ENCODE measurements around the gene CFTR. TPM values are rescaled to one million over a fixed set of nuclear protein-coding genes. Genes with fewer than 3 reads are reported as not detected.

The CFTR gene
- total and polyA plus RNA-seq, 2 of the 8 experiments (the other 6 are each of a cell fraction or from before 2014, with no cell fraction given): 1.2 to 1.6 TPM

DNA sequence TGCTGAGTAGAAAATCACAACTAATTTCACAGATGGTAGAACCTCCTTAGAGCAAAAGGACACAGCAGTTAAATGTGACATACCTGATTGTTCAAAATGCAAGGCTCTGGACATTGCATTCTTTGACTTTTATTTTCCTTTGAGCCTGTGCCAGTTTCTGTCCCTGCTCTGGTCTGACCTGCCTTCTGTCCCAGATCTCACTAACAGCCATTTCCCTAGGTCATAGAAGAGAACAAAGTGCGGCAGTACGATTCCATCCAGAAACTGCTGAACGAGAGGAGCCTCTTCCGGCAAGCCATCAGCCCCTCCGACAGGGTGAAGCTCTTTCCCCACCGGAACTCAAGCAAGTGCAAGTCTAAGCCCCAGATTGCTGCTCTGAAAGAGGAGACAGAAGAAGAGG, 186.9 kb downstream of the CFTR start:
- POLR2A ChIA-PET (ENCODE audit: partially characterized antibody): no interaction called here
- Histone ChIP-seq H3K23me2 (ENCODE audit: low read depth, low read length) (no peaks in the 10 kb centered on the region), H3K4me2 (ENCODE audit: insufficient read depth in 1 of 2, low read depth in 2 of 2, low read length in 2 of 2) (no peak overlapping the region), H2BK120ac (replicated peaks; ENCODE audit: low read depth, low read length) (no peak overlapping the region), H3K9me3 (ENCODE audit: insufficient read depth in 2 of 2, low read depth in 1 of 2, low read length in 1 of 2) (no peaks in the 10 kb centered on the region), H3K27me3 (replicated peaks in 1 of 4; ENCODE audit: control insufficient read depth in 3 of 4, extremely low read depth in 1 of 4, insufficient read depth in 3 of 4, low read length in 3 of 4) (no peaks in the 10 kb centered on the region), H3K79me1 (ENCODE audit: low read depth, low read length) (no peaks in the 10 kb centered on the region), H4K5ac (ENCODE audit: insufficient read length, low read depth, low read length) (no peak overlapping the region), H3K18ac (ENCODE audit: extremely low read depth, low read length) (no peak overlapping the region), H3K14ac (ENCODE audit: insufficient read length) (no peak overlapping the region), H3K36me3 (ENCODE audit: control insufficient read depth in 2 of 4, insufficient read depth in 4 of 4, low read length in 3 of 4) (no peaks in the 10 kb centered on the region), H2BK20ac (ENCODE audit: low read length) (no peak overlapping the region), H2BK5ac (ENCODE audit: low read depth, low read length) (no peak overlapping the region), H3K56ac (replicated peaks; ENCODE audit: insufficient read length, low read depth, low read length) (no peak overlapping the region), H3K79me2 (ENCODE audit: control insufficient read depth in 1 of 2, insufficient read depth in 2 of 2, low read length in 2 of 2) (no peaks in the 10 kb centered on the region), H2BK15ac (ENCODE audit: low read length) (no peak overlapping the region), H4K20me1 (replicated peaks in 1 of 2; ENCODE audit: control insufficient read depth in 1 of 2, insufficient read depth in 2 of 2, low read length in 2 of 2) (no peaks in the 10 kb centered on the region), H2BK12ac (ENCODE audit: low read depth, low read length) (peak overlapping the region; percentile 10; the same call in 1 of the 2 replicates), H3K27ac (ENCODE audit: low read depth, low read length) (no peak overlapping the region), H3K4me3 (ENCODE audit: extremely low read depth in 1 of 4, insufficient read depth in 2 of 4, low read depth in 3 of 4, low read length in 4 of 4) (no peak overlapping the region), H2AFZ (ENCODE audit: low read length) (0 out of 2 replicates have a peak overlapping the region, but pooled peaks have one; percentile 56), H4K8ac (ENCODE audit: extremely low read depth, insufficient read depth, low read length) (no peak overlapping the region), H3K4ac (replicated peaks; ENCODE audit: insufficient read length, low read depth, low read length) (no peak overlapping the region), H2AK5ac (ENCODE audit: low read depth, low read length) (no peak overlapping the region), H3K4me1 (replicated peaks in 1 of 4; ENCODE audit: control insufficient read depth in 3 of 4, insufficient read depth in 4 of 4, low read length in 3 of 4) (peaks cover 0 to 9% (median 2%) of the 10 kb centered on the region in 4 experiments; a peak in 2 of 7 replicates), H3K23ac (ENCODE audit: insufficient read length) (no peak overlapping the region), H4K91ac (replicated peaks; ENCODE audit: insufficient read length, low read length) (no peak overlapping the region), H3K9ac (replicated peaks in 1 of 4; ENCODE audit: extremely low read depth in 1 of 4, low read depth in 3 of 4, low read length in 3 of 4) (no peak overlapping the region)
- WGBS, 2 experiments (ENCODE audit: extremely low coverage in 1 of 2, insufficient coverage in 1 of 2, insufficient read length in 1 of 2, insufficient replicate concordance in 2 of 2, low coverage in 1 of 2, low lambda C conversion rate in 2 of 2, missing lambda C conversion rate in 1 of 2): 86% methylated on average over 6 of the region's 6 CpGs; no CpG with 5 or more reads in 1 of the 2 experiments
- DNase-seq (ENCODE audit: low read depth in 1 of 2, low spot score in 2 of 2) (no peak), FAIRE-seq (no peak)
- CTCF ChIA-PET (ENCODE audit: partially characterized antibody): interaction anchor here (0.6 to 2.5 kb wide), 10 partner anchors 10 to 487 kb away, joined by 3 to 11 read pairs (median 3); no protein-coding TSS in a partner anchor
- TF ChIP-seq, protein P1, sequence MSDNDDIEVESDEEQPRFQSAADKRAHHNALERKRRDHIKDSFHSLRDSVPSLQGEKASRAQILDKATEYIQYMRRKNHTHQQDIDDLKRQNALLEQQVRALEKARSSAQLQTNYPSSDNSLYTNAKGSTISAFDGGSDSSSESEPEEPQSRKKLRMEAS (IDR thresholded peaks at IDR 0.05): no peak
- no peak for TF ChIP-seq KDM4A (IDR thresholded peaks at IDR 0.05; ENCODE audit: low read depth, low read length, severe bottlenecking)
- TF ChIP-seq SIX5 (IDR thresholded peaks at IDR 0.05; ENCODE audit: low read depth, low read length): no peak
- no peak for TF ChIP-seq POU5F1 (IDR thresholded peaks at IDR 0.05; ENCODE audit: low read depth, low read length)
- no peak for TF ChIP-seq SRF (IDR thresholded peaks at IDR 0.05; ENCODE audit: low read depth, low read length)
- TF ChIP-seq CHD2 (IDR thresholded peaks at IDR 0.05; ENCODE audit: low read length): no peak
- no peak for TF ChIP-seq ATF2 (IDR thresholded peaks at IDR 0.05; ENCODE audit: low read length)
- TF ChIP-seq CEBPB (IDR thresholded peaks at IDR 0.05; ENCODE audit: low read depth, low read length): no peak
- TF ChIP-seq POLR2AphosphoS5 (IDR thresholded peaks at IDR 0.05; ENCODE audit: low read depth, low read length): no peak
- no peak for TF ChIP-seq HDAC2 (IDR thresholded peaks at IDR 0.05; ENCODE audit: borderline replicate concordance in 1 of 2, low read depth in 2 of 2, low read length in 2 of 2)
- TF ChIP-seq, protein P2, sequence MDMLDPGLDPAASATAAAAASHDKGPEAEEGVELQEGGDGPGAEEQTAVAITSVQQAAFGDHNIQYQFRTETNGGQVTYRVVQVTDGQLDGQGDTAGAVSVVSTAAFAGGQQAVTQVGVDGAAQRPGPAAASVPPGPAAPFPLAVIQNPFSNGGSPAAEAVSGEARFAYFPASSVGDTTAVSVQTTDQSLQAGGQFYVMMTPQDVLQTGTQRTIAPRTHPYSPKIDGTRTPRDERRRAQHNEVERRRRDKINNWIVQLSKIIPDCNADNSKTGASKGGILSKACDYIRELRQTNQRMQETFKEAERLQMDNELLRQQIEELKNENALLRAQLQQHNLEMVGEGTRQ (IDR thresholded peaks at IDR 0.05; ENCODE audit: low read length): no peak
